Activated B cell treated with CpG ODN at 0.5 μM for 24 hours (primary cell): ENCODE data around the gene SMAD3. TPM values are rescaled to one million over a fixed set of nuclear protein-coding genes. Genes with fewer than 3 reads are reported as not detected.
A peak's percentile ranks its signal among the peaks of the same experiment; 100 is the strongest.

ENCODE experiments used
- ATAC-seq: fragments of 200-7000 bp; cut with Tn5 transposase; one replicate; pipeline ENCODE4 v1.10.0; 2021; ENCODE audit warnings: low read depth, mild to moderate bottlenecking, moderate library complexity
- CTCF ChIA-PET: fragments of 350-600 bp; sonication (Branson Sonifier 250); formaldehyde crosslinking; loops from one replicate; lab custom pipeline; 2021; ENCODE audit warnings: antibody characterized with exemption; lab: Charles Lee
- POLR2A ChIA-PET: fragments of 350-600 bp; sonication (Branson Sonifier 250); formaldehyde crosslinking; loops from one replicate; lab custom pipeline; 2021; ENCODE audit warnings: antibody characterized with exemption; lab: Charles Lee
- DNase-seq: peaks from one replicate; pipeline ENCODE4 v3.0.0; 2022
- H3K27ac Mint-ChIP-seq: one replicate; pipeline ENCODE4 v1.8.0; 2020; ENCODE audit warnings: mixed read lengths
- H3K27me3 Mint-ChIP-seq: one replicate; pipeline ENCODE4 v1.8.0; 2021; ENCODE audit warnings: mixed read lengths
- H3K36me3 Mint-ChIP-seq: one replicate; pipeline ENCODE4 v1.8.0; 2021; ENCODE audit warnings: low read depth, mixed read lengths
- H3K4me1 Mint-ChIP-seq: one replicate; pipeline ENCODE4 v1.8.0; 2021; ENCODE audit warnings: mixed read lengths
- H3K4me3 Mint-ChIP-seq: one replicate; pipeline ENCODE4 v1.8.0; 2020; ENCODE audit warnings: mild to moderate bottlenecking, mixed read lengths
- H3K9me3 Mint-ChIP-seq: one replicate; pipeline ENCODE4 v1.8.0; 2020; ENCODE audit warnings: mixed read lengths
- intact Hi-C: fragments of 100-400 bp; cut with micrococcal nuclease; formaldehyde crosslinking; loops from one replicate; pipeline ENCODE4 v1.15.1; 2024
- total RNA-seq: library from RNA; stranded (reverse); gene quantifications from 2 replicates; pipeline ENCODE4 v1.2.3, GENCODE V29; 2022
- TF ChIP-seq, protein P1 (sequence below): fragments of 200-600 bp; IDR thresholded peaks from one replicate; pipeline ENCODE4 v1.8.0; 2022; ENCODE audit warnings: antibody characterized with exemption, mild to moderate bottlenecking

The SMAD3 gene
- total RNA-seq, 1 donor from 2014 or later: 118 TPM

DNA sequence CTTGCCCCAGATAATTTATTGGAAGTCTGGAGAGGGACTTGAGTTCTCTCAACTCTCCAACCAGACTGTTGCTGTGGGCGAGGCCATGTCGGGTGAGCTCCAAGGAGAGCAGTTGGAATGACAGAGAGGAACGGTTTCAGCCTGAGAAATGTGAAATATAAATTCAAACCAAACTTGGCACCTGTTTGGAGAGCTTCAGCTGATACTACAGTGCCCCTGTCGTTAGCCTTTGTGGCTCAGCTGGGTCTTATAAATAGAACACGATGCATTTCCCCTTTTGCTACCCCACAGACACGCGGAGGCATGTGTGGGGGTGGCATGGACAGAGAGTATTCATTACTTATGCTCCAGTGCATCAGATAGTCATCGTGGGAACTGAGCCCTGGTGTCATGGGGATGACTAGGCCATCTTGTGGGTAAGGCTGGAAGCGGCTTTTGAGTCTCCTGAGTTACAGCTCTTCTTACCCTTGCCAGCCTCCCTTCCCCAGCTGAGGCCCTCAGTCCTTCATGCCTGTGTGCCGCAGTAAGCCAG lies 15.6 kb downstream of the SMAD3 start:
- Mint-ChIP-seq H3K36me3 (peaks cover 28% of the 10 kb centered on the region), H3K9me3 (no peaks in the 10 kb centered on the region), H3K4me3 (peak overlapping the region; percentile 76), H3K27ac (peak overlapping the region; percentile 95), H3K27me3 (no peaks in the 10 kb centered on the region), H3K4me1 (peaks cover 99% of the 10 kb centered on the region)
- POLR2A ChIA-PET: interaction anchor here (0.5 to 36.9 kb wide), 20 partner anchors 11 to 985 kb away, joined by 3 to 1703 read pairs (median 3); partner anchors contain the start of genes AAGAB, IQCH and SMAD3
- ATAC-seq (peak; percentile 70), DNase-seq (peak; percentile 69)
- TF ChIP-seq, protein P1, sequence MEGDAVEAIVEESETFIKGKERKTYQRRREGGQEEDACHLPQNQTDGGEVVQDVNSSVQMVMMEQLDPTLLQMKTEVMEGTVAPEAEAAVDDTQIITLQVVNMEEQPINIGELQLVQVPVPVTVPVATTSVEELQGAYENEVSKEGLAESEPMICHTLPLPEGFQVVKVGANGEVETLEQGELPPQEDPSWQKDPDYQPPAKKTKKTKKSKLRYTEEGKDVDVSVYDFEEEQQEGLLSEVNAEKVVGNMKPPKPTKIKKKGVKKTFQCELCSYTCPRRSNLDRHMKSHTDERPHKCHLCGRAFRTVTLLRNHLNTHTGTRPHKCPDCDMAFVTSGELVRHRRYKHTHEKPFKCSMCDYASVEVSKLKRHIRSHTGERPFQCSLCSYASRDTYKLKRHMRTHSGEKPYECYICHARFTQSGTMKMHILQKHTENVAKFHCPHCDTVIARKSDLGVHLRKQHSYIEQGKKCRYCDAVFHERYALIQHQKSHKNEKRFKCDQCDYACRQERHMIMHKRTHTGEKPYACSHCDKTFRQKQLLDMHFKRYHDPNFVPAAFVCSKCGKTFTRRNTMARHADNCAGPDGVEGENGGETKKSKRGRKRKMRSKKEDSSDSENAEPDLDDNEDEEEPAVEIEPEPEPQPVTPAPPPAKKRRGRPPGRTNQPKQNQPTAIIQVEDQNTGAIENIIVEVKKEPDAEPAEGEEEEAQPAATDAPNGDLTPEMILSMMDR: no peak
- CTCF ChIA-PET: interaction anchor here (0.6 to 7.8 kb wide), 20 partner anchors 10 to 352 kb away, joined by 3 to 70 read pairs (median 6); partner anchors contain the start of gene SMAD3
- intact Hi-C loops: loop anchor here (1.0 to 10.0 kb wide), 14 partner anchors 12 to 464 kb away; partner anchors contain the start of genes AAGAB, IQCH, MAP2K5 and SMAD3

DNA sequence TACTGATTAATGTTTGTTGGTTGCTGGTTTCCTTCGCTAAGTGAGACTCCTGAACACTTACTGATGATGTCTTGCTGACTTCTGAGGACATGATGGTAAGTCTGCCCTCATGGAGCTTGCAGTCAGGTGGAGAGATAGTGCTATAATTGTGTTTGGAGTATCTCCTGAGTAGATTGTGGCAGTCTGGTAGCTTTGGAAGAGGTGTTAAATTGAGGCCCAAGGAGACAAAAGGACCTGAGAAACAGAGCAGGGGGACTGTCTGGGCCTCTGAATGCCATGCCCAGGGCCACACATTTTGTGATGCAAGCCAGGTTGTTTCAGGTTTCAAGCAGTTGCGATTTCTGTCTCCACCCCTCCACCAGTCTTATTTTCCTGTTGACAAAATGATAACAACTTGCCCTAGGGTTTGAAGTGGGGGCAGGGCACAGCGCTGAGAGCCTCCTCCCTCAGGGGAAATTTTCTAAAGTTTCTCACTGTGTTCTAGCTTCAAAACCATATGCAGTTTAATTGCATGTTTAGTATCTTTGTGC lies 16.7 kb downstream of the SMAD3 start:
- Mint-ChIP-seq H3K9me3 (no peaks in the 10 kb centered on the region), H3K27ac (peak overlapping the region; percentile 95), H3K27me3 (no peaks in the 10 kb centered on the region), H3K4me3 (peak overlapping the region; percentile 76), H3K4me1 (peaks cover 99% of the 10 kb centered on the region), H3K36me3 (peaks cover 27% of the 10 kb centered on the region)
- ChIA-PET POLR2A (interaction anchor here (0.8 to 36.9 kb wide), 15 partner anchors 12 to 222 kb away, joined by 3 to 1703 read pairs (median 4); partner anchors contain the start of genes AAGAB, IQCH and SMAD3), CTCF (interaction anchor here (0.8 to 7.8 kb wide), 15 partner anchors 9 to 218 kb away, joined by 3 to 70 read pairs (median 7); partner anchors contain the start of gene SMAD3)
- intact Hi-C loops: loop anchor here (5.0 to 10.0 kb wide), 4 partner anchors 50 to 463 kb away; partner anchors contain the start of gene MAP2K5
- ATAC-seq: no peak
- DNase-seq: no peak
- TF ChIP-seq, protein P1: no peak

DNA sequence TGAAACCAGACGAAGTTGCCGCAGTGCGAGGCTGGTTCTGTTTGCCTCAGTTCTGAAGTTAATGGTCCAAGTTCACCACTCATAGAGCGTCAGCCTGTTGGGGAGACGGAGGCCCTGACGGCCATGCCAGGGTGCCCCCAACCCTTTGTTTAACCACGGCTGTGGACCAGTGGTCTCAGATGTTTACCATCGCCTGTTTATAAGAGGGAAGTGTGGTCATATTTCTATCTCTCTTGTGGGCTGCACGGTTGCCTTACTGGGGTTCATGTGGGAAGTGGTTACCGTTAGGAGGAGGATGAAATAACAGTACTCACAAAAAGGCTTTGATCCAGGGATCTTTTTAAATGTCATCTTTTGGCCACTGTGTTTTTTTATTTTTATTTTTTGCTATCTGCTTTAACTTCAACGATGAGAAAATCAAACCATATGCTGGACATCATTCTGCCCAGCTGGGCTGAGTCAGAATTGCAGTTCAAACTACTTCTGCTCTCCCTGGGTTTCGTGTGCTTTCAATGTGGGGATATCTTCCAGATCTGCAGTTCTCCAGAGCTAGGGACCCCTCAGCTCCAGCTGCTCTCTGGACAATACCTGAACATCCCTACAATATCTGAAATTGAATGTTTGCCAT lies 17.8 kb downstream of the SMAD3 start:
- H3K9me3 Mint-ChIP-seq: no peaks in the 10 kb centered on the region
- ATAC-seq (no peak), DNase-seq (no peak)
- H3K4me3 Mint-ChIP-seq: peak overlapping the region; percentile 77
- H3K27me3 Mint-ChIP-seq: no peaks in the 10 kb centered on the region
- peak overlapping the region; percentile 95 for H3K27ac Mint-ChIP-seq
- H3K36me3 Mint-ChIP-seq: peaks cover 30% of the 10 kb centered on the region
- intact Hi-C loops: loop anchor here (5.0 to 10.0 kb wide), 4 partner anchors 51 to 462 kb away; partner anchors contain the start of gene MAP2K5
- ChIA-PET CTCF (interaction anchor here (0.6 to 7.8 kb wide), 6 partner anchors 10 to 133 kb away, joined by 3 to 70 read pairs (median 16); partner anchors contain the start of gene SMAD3), POLR2A (interaction anchor here (0.7 to 36.9 kb wide), 12 partner anchors 11 to 1779 kb away, joined by 3 to 1703 read pairs (median 4); partner anchors contain the start of genes C15orf61, RNU5B-1 and SMAD3)
- TF ChIP-seq, protein P1: no peak
- peaks cover 99% of the 10 kb centered on the region for H3K4me1 Mint-ChIP-seq

DNA sequence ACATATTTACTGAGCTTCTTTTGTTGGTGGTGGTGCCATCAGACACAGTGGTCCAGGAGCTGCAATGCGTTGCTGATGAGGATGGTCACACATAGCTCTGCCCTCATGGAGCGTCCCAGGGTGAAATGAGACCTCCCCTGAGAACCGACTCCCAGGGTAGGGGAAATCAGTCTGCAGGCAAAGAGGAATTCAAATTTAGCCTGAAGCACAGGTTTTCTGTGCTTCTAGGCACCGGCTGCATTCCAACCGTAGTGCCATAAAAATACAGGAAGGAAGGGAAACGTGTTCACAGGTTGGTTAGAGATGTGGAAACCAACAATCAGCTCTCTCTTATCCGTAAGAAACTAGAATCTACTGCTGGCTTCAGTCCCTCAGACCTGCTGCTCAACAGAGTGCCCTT lies 19.2 kb downstream of the SMAD3 start:
- Mint-ChIP-seq H3K4me3 (peak overlapping the region; percentile 59), H3K36me3 (peaks cover 23% of the 10 kb centered on the region)
- CTCF ChIA-PET: interaction anchor here (0.9 to 7.8 kb wide), 7 partner anchors 8 to 221 kb away, joined by 3 to 70 read pairs (median 5); partner anchors contain the start of gene SMAD3

More for the DNA sequence above, 19.2 kb downstream of the SMAD3 start:
- intact Hi-C loops: loop anchor here (5.0 to 10.0 kb wide), 4 partner anchors 52 to 460 kb away; partner anchors contain the start of gene MAP2K5
- DNase-seq (no peak), ATAC-seq (no peak)
- Mint-ChIP-seq H3K9me3 (no peaks in the 10 kb centered on the region), H3K27me3 (no peaks in the 10 kb centered on the region), H3K27ac (peak overlapping the region; percentile 95), H3K4me1 (peaks cover 100% of the 10 kb centered on the region)
- TF ChIP-seq, protein P1: no peak
- POLR2A ChIA-PET: interaction anchor here (0.6 to 36.9 kb wide), 13 partner anchors 10 to 555 kb away, joined by 3 to 1703 read pairs (median 5); partner anchors contain the start of genes AAGAB, C15orf61, IQCH and SMAD3
